Loucy (cell line): ENCODE results near the gene CCDC186.

ENCODE experiments used
- EZH2phosphoT487 ChIP-seq: fragments of 200-600 bp; IDR thresholded peaks from 2 replicates; pipeline ENCODE4 v1.6.1; 2018; ENCODE audit warnings: antibody characterized with exemption, mild to moderate bottlenecking, moderate library complexity, borderline replicate concordance
- TF ChIP-seq, protein P1 (sequence below): fragments of 200-600 bp; sonication (generic); conservative IDR thresholded peaks from 2 replicates; pipeline ENCODE4 v1.5.1; 2014; ENCODE audit warnings: mild to moderate bottlenecking, antibody characterized with exemption, low read length

DNA sequence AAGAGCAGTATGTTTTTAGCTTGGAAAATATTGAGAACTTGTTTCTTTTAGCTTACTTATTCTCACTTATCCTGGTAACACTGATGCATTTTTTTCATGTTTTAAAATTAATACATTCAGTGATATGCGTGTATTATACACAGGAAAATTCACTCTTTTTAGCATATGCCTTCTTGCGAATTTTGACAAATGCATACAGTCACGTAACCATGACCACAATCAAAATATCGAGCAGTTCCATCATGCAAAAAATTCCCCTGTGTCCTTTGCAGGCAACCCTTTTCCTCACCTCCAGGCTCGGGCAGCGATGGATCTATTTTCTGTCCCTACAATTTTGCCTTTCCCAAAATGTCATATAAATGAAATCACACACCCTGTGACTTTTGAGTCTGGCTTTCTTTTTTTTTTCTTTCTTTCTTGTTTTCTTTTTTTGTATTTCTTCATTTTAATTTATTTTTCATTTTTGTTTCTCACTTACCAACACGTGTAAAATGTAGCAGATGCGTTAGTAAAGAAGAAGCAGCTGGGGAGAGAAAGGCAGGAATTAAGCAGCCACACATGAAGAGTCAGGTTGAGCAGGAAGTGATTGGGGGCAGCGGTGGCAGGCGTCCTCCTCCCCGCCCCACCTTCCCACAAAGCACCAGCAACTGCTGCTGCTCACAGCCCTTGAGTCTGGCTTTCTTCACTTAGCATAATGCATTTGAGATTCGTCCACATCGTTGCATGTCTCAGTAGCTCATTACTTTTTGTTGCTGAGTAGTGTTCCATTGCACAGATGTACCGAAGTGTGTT is 100.4 kb downstream of the CCDC186 start:
- TF ChIP-seq, protein P1, sequence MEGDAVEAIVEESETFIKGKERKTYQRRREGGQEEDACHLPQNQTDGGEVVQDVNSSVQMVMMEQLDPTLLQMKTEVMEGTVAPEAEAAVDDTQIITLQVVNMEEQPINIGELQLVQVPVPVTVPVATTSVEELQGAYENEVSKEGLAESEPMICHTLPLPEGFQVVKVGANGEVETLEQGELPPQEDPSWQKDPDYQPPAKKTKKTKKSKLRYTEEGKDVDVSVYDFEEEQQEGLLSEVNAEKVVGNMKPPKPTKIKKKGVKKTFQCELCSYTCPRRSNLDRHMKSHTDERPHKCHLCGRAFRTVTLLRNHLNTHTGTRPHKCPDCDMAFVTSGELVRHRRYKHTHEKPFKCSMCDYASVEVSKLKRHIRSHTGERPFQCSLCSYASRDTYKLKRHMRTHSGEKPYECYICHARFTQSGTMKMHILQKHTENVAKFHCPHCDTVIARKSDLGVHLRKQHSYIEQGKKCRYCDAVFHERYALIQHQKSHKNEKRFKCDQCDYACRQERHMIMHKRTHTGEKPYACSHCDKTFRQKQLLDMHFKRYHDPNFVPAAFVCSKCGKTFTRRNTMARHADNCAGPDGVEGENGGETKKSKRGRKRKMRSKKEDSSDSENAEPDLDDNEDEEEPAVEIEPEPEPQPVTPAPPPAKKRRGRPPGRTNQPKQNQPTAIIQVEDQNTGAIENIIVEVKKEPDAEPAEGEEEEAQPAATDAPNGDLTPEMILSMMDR, result no peak
- TF ChIP-seq EZH2phosphoT487, result no peak
